NCI-H748 (cell line): ENCODE results near the gene NUMB.

Experiments
- DNase-seq: peaks from one replicate; lab custom pipeline; 2025; ENCODE audit not compliant: unreplicated experiment; lab: John Stamatoyannopoulos, UW

NUMB gene

DNA sequence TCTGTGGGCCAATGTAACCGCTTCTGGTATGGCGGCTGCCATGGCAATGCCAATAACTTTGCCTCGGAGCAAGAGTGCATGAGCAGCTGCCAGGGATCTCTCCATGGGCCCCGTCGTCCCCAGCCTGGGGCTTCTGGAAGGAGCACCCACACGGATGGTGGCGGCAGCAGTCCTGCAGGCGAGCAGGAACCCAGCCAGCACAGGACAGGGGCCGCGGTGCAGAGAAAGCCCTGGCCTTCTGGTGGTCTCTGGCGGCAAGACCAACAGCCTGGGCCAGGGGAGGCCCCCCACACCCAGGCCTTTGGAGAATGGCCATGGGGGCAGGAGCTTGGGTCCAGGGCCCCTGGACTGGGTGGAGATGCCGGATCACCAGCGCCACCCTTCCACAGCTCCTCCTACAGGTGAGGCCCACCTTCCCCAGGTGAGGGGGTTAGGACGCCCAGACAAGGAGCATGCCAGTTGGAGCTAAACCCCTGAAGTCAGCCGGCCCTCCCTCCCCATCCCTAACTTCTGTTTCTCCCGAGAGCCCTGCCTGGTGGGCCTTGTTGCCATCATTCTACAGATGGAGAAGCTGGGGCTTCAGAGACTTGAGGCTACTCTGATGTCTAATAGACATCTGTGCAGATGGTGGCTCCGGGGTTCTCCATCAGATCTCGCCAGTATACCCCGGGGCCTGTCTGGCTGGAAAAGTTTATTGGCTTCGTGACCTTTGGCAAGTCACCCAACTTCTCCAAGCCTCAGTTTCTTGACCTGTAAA, 195.7 kb downstream of the NUMB start:
- DNase-seq, result no peak

DNA sequence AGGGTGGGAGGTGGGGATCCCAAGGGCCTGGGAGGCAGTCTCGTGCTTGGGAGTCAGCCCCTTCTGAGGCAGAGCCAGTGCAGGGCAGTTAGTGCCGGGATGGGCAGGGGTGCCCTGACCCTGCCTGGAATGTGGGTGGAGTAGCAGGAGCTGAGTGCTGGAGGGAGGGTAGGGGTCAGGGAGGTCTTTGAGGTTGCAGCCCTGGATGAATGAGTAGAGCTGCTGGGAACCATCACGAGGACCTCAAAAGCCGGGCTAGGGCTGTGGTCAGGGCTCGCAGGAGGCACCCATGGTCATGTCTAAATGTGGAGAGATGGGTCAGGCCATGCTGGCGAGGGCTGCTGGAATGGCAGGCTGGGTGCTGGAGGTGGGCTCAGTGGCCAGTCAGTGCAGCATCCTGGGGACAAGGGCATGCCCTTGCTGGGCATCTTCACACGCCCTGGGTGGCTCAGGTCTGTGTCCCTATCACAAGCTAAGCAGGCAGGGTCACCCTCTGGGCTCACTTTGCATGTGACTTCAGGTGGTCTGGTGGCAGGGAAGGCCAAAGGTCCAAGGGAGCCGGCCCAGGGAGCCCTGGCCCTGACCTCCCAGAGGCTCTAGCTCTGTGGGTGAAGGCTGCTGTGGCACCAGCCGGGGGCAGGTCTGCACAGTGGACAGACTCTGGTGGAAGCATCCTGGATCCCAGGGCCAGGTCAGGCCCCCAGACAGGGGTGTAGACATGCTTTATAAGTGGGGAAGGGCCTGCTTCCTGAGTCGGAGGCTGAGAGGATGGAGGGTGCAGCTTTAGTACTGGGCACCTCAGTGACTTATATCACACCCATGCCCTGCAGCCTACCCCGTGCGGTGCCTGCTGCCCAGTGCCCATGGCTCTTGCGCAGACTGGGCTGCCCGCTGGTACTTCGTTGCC, 196.6 kb downstream of the NUMB start:
- no peak for DNase-seq

DNA sequence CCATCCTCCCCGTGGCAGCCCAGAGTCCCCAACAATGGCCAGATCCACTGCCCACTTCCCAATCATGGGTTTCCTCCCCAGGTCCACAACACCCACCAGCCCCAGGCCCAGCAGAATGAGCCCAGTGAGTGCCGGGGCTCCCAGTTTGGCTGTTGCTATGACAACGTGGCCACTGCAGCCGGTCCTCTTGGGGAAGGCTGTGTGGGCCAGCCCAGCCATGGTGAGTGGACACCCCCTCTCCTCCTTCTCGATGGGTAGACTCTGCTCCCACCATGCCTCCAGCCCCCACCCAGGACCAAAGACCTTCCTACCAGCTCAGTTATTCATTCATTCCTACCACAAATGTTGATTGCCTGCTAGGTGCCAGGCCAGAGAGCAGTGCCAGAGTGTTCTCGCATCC, 197.3 kb downstream of the NUMB start:
- DNase-seq, result no peak

DNA sequence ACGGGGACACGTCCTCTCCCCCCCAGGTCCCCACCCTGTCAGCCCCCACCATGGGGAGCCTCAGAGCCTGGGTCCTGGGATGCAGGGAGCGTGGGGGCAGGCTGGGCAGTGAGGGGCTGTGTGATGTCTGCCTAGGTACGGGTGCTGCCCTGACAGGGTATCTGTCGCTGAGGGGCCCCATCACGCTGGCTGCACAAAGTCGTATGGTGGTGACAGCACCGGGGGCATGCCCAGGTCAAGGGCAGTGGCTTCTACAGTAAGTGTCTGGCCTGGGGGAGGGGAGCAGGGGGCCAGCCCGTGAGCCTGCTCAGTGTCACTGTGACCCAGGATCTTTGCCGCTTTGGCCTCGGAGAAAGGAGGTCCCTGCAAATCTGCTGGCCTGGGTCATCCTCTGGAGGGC, 197.8 kb downstream of the NUMB start:
- DNase-seq, result no peak

DNA sequence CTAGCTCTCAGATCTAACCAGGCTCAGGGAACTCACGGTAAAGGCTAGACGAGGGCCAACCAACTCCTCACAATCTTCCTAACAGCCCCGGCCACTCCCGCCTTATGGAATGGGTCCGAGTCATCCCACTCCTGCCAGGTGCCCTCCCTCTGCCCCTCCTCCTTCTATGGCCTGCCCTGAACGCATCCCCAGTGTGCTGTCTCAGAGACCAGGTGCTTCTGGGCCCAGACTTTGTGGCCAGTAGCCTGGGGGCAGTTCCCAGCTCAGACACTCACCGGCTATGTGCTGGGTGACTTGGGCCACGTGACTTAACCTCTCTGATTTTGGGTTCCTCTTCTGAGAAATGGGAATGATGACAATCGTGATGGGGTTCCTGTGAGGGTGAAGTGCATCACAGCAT, 198.5 kb downstream of the NUMB start:
- DNase-seq, result no peak

DNA sequence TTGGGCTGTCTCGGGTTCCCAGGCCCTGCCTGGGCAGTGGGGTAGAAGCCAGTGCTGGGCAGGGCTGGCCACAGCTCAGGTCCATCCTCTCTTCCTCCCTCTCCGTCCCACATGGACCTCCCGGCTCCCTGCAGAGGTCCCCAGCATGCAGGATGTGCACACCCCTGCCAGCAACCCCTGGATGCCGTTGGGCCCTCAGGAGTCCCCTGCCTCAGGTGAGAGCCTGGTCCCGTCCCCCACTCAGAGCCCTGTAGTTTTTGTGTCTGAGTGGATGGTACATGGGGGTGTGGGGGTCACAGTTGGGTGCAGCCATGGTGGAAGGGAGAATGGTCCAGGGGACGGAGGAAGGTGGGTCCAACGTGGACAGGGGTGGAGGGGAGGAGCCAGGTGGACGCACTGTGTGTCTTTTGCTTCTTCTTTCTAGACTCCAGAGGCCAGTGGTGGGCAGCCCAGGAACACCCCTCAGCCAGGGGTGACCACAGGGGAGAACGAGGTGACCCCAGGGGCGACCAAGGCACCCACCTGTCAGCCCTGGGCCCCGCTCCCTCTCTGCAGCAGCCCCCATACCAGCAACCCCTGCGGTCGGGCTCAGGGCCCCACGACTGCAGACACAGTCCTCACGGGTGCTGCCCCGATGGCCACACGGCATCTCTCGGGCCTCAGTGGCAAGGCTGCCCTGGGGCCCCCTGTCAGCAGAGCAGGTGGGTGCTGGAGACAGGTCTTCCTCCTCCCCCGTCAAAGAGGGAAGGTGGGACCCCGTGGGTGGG, 199.3 kb downstream of the NUMB start:
- DNase-seq, result no peak

DNA sequence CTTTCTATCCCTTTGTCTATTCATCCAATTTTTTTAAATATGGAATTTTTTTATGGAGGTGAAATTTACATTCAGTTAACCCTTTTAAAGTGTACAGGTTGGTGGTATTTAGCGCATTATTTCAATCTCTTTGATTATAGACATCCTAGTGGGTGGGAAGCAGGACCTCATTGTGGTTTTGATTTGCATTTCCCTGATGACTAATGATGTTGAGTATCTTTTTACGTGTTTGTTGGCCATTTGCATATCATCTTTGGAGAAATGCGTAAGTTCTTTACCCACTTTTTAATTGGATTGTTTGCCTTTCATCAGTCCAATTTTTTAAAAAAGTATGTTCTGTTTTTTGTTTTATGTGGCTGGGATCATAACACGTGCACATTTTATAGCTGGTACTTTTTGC, 200.3 kb downstream of the NUMB start:
- DNase-seq, result no peak

DNA sequence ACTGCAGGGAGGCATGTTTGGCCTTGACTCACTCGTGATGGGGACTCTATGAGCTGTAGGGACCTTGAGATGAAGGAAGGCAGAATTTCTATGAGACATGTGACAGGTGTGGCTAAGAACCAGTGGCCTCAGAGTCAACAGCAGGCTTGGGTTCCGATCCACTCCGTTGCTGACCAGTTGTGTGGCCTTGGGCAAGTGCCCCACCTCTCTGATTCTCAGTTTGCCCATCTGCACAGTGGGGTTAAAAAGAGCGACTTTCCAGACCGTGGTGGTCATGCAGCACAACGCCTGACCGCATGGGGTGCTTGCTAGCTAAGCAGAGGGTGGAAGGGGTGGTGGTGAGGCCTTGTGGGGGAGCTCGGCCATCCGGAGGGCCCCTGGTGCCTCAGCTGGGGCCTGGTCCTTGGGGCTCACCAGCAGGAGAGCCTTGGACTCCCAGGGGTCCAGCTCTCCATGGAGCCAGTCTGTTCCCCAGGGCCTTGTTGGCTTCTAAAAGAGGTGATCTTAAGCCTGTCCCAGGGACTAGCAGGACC, 202.6 kb downstream of the NUMB start:
- no peak for DNase-seq

DNA sequence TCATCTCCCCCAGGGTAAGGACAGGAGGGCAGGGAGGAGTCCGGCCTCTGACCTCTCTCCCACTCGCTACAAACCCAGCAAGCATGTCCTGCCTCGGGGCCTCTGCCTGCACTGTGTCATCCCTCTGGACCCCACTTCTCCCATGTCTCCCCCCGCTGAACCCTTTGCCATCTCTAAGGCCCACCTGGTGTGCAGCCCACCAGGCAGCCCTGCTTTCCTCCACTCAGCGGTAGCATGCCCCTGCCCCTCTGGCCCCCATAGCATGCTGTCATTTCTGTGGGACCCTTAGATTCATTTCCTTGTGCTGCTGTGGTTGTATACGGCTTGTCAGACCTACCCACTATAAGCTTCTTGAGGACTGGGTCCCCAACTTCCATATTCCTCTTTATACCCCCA, 203.3 kb downstream of the NUMB start:
- no peak for DNase-seq

DNA sequence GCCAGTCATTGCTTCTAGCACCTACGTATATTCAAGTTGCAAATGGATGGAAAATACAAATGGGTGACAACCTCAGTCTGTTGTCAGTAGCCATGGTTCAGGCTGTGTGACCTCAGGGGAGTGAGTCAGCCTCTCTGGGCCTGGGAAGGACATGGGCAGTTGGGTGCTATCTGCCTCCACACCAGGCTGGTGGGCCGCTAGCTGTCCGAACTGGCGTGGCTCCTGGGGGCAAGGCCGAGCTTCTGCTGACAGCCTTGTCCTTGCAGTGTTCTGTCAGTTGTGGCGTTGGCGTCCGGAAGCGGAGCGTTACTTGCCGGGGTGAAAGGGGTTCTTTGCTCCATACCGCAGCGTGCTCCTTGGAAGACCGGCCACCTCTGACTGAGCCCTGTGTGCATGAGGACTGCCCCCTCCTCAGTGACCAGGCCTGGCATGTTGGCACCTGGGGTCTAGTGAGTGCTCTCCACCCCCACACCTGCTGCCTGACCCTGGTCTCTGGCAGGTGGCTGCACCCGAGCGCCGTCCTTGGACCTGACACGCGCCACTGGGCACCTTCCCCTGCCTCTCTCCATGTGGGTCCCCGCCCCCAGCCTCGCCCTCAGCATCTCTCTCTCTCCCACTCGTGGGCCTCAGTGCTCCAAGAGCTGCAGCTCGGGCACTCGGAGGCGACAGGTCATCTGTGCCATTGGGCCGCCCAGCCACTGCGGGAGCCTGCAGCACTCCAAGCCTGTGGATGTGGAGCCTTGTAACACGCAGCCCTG, 203.9 kb downstream of the NUMB start:
- DNase-seq, result no peak

DNA sequence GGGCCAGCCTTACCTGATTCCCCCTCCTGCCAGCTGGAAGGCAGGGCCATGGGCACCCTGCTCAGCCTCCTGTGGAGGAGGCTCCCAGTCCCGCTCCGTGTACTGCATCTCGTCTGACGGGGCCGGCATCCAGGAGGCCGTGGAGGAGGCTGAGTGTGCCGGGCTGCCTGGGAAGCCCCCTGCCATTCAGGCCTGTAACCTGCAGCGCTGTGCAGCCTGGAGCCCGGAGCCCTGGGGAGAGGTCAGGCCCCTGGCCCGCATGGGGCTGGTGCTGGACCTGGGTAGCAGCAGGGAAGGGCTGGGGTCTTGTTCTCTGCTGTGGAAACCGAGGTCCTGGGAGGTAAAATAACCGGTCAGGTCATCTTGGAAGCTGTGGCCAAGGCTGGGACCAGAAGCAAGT, 204.6 kb downstream of the NUMB start:
- no peak for DNase-seq

DNA sequence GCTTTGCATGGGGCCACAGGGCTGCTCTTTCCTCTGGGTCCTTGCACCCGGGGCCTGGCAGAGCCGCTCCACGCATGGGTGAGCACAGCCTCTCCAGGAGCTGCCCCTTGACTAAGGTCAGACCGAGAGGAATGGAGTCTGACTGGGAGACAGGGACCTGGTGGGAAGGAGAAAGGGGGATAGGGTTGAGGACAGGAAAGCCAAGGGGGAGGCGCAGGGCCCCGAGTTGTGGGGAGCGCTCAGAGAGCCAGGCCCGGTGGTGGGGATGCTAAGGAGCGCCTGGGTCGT, 205.1 kb downstream of the NUMB start:
- no peak for DNase-seq

DNA sequence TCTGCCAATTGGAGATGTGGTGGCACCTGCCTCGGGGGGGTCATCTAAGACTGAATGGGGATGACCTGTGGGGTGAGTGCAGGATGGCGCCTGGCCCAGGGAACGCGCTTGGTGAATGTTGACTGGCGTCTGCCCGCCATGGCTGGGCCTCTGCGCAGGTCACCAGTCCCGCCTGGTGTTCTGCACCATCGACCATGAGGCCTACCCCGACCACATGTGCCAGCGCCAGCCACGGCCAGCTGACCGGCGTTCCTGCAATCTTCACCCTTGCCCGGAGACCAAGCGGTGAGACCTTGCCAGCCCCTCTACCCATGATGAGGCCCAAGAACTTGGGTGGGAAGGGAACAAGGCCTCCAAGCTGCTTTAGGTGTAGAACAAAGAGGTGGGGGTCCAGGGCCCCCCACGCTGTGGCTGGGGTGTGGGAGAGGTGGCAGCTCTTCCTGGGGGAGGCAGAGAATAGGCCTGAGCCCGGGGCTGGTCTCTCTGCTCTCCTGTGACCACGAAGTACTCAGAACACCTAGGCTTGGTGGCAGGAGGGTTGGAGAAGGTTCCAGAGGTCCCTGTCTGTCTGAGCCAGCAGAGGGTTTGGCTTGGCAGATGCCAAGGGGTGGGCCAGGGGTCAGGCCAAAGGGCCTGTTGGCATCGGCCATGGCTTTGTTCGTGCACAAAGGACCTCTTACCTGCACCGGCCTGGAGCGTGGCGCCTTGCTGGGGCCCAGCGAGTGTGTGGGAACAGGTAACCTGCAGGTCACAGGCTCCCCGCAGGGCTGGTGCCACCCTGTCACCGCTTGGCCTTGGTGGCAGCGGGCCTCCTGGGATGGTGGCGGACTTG, 205.6 kb downstream of the NUMB start:
- no peak for DNase-seq

DNA sequence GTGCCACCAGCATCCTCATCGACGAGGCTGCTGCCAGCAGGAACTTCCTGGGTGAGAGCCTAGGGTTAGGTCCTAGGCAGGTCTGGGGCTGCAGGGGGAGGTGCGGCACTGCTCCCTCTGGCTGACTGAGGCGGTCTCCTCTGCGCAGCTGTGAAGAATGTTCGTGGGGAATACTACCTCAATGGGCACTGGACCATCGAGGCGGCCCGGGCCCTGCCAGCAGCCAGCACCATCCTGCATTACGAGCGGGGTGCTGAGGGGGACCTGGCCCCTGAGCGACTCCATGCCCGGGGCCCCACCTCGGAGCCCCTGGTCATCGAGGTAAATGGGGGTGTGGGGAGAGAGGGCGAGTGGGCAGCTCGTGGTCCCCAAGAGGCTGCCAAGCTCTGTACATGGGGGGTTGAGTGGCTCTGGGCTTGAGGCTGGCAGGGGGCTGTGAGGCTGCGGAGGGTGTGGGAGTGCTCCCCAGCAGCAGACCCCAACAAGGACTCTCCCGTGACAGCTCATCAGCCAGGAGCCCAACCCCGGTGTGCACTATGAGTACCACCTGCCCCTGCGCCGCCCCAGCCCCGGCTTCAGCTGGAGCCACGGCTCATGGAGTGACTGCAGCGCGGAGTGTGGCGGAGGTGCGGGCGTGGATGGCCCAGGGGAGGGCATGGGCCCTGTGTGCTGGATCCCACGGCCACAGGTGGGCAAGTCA, 206.7 kb downstream of the NUMB start:
- DNase-seq, result no peak

DNA sequence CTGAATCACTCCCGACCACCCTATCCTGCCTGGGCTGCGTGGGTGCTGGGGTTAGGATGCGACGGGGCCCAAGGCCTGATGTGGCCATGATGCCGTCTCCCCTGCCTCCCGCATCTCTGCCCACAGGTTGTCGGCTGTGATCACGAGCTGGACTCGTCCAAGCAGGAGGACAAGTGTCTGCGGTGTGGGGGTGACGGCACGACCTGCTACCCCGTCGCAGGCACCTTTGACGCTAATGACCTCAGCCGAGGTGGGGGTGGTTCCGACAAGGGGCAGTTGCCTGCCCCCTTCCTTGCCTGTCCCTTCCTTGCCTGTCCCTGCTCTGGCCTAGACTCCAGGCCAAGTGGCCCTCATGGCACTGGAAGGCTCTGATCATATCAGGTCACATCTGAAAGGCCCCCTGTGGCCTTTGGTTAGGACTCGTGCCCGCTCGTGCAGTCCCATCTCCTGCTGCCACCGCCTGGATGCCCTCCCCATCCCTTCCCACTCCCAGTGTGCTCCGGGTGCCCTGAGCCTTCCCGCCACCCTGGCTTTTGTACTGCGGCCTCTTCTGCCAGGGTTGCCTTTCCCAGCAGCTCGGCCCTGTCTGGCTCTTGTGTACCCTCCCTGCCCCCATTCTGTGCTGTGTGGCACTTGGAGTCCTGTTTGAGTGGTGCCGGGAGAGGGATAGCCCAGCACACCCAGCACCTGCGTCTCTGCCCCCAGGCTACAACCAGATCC, 207.4 kb downstream of the NUMB start:
- DNase-seq, result no peak

DNA sequence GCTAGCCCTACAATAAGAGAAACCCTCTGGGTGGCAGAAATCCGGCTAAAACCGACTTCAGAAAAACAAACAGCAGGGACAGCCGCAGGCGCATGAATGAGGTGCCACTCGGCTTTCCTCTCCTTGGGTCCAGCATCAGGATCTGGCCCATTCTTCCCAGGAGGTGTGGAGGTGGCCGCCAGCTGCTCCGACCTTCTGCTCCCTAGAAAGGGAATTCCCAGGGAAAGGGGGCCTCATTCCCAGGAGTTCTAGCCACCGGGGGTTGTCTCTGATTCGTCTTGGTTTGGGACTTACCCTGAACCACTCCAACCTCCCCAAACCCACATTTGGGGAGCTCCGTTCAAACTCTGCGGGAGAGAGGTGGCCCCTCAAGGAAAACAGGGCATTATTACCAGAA, 208.0 kb downstream of the NUMB start:
- no peak for DNase-seq

DNA sequence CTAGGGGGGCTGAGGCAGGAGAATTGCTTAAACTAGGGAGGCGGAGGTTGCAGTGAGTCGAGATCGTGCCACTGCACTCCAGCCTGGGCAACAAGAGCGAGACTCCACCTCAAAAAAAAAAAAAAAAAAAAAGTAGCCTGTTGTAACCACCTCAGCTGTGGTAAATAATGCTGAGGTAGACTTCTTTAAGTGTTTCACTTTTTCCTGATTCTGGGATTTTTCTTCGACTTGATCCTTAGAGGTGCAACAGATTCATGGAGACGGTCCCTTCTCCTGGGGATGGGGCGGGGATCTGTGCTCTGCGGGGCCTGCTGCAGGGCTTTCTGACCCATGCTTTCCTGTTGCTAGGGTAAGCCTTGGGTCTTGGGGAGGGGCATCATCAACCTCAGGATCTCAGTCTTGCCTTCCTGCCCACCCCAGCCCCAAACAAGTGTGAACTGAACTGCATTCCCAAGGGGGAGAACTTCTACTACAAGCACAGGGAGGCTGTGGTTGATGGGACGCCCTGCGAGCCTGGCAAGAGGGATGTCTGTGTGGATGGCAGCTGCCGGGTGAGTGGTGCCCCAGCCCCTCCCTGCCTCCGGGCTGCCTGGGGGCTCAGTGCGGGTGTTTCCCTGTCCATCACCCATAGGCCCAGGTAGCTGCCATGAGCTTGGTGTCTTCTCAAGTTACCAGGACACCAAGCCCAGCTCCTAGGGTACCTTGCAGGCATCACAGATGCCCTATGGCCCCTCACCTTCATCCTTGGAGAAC, 208.6 kb downstream of the NUMB start:
- no peak for DNase-seq

DNA sequence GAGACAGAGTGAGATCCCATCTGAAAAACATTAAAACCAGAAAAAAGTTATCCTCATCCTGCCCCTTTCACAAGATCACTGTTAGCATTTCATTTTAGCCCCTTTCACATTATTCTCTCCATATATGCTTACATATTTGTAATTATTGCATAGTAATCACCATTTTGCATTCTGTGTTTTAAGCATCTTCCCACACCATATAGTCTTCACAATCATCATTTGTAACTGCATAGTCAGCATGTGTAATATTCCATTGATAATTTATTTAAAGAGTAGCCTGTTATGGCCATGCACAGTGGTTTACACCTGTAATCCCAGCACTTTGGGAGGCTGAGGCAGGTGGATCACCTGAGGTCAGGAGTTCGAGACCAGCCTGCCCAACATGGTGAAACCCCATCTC, 209.2 kb downstream of the NUMB start:
- DNase-seq, result no peak
